WTC11 (cell line): ENCODE data around the gene SLIT1. TPM values are rescaled to one million over a fixed set of nuclear protein-coding genes. Genes with fewer than 3 reads are reported as not detected.

Source experiments
- ATAC-seq: fragments of 200-7000 bp; cut with Tn5 transposase; 2 replicates; pipeline ENCODE4 v1.10.0; 2021; ENCODE audit warnings: mild to moderate bottlenecking, moderate library complexity
- CTCF ChIA-PET: fragments of 300-600 bp; sonication (Branson Sonifier 250); formaldehyde crosslinking; loops from one replicate; lab custom pipeline; 2021; ENCODE audit warnings: antibody characterized with exemption; lab: Charles Lee
- POLR2A ChIA-PET: fragments of 350-600 bp; sonication (Branson Sonifier 250); formaldehyde crosslinking; loops from one replicate; lab custom pipeline; 2021; ENCODE audit warnings: antibody characterized with exemption; lab: Charles Lee
- DNase-seq: peaks from one replicate; pipeline ENCODE4 v3.0.0; 2021; ENCODE audit warnings: low spot score
- H3K27ac Mint-ChIP-seq: 2 replicates; pipeline ENCODE4 v1.8.0; 2021; ENCODE audit warnings: mixed read lengths
- H3K27me3 Mint-ChIP-seq: 2 replicates; pipeline ENCODE4 v1.8.0; 2021; ENCODE audit warnings: low read depth, mild to moderate bottlenecking, moderate library complexity, mixed read lengths
- H3K36me3 Mint-ChIP-seq: 2 replicates; pipeline ENCODE4 v1.8.0; 2021; ENCODE audit warnings: mixed read lengths
- H3K4me1 Mint-ChIP-seq: 2 replicates; pipeline ENCODE4 v1.8.0; 2022; ENCODE audit warnings: mixed read lengths
- H3K4me3 Mint-ChIP-seq: 2 replicates; pipeline ENCODE4 v1.8.0; 2021; ENCODE audit warnings: mild to moderate bottlenecking, moderate library complexity, mixed read lengths
- H3K9me3 Mint-ChIP-seq: 2 replicates; pipeline ENCODE4 v1.8.0; 2021; ENCODE audit warnings: mixed read lengths
- ATF2 ChIP-seq: sonication (generic); formaldehyde crosslinking; IDR thresholded peaks from 2 replicates; pipeline ENCODE4 v1.8.1; 2022; ENCODE audit warnings: low read depth, missing genetic modification reagents, borderline replicate concordance
- ATF6 ChIP-seq: sonication (generic); formaldehyde crosslinking; IDR thresholded peaks from 2 replicates; pipeline ENCODE4 v1.8.1; 2023; ENCODE audit warnings: mild to moderate bottlenecking, missing genetic modification reagents
- CREB1 ChIP-seq: sonication (generic); formaldehyde crosslinking; IDR thresholded peaks from 2 replicates; pipeline ENCODE4 v1.8.0; 2023; ENCODE audit warnings: mild to moderate bottlenecking, missing genetic modification reagents
- CREM ChIP-seq: sonication (generic); formaldehyde crosslinking; IDR thresholded peaks from 2 replicates; pipeline ENCODE4 v1.8.1; 2022; ENCODE audit warnings: mild to moderate bottlenecking, missing genetic modification reagents, moderate library complexity
- E2F1 ChIP-seq: sonication (generic); formaldehyde crosslinking; IDR thresholded peaks from 2 replicates; pipeline ENCODE4 v1.8.0; 2022; ENCODE audit warnings: mild to moderate bottlenecking, missing genetic modification reagents
- E2F4 ChIP-seq: sonication (generic); formaldehyde crosslinking; IDR thresholded peaks from 2 replicates; pipeline ENCODE4 v1.8.1; 2022; ENCODE audit warnings: low read depth, mild to moderate bottlenecking, moderate library complexity, missing genetic modification reagents, borderline replicate concordance
- ETV6 ChIP-seq: sonication (generic); formaldehyde crosslinking; IDR thresholded peaks from 2 replicates; pipeline ENCODE4 v1.8.1; 2022; ENCODE audit warnings: mild to moderate bottlenecking, missing genetic modification reagents
- HMGA2 ChIP-seq: fragments of 250-450 bp; sonication (Bioruptor Pico); IDR thresholded peaks from 2 replicates; pipeline ENCODE4 v1.4.0; 2021; ENCODE audit warnings: mild to moderate bottlenecking, moderate library complexity
- HMGXB4 ChIP-seq: sonication (generic); formaldehyde crosslinking; IDR thresholded peaks from 2 replicates; pipeline ENCODE4 v1.8.1; 2023; ENCODE audit warnings: mild to moderate bottlenecking, moderate library complexity, missing genetic modification reagents
- JAZF1 ChIP-seq: fragments of 250-450 bp; sonication (Bioruptor Pico); IDR thresholded peaks from 2 replicates; pipeline ENCODE4 v1.9.0; 2021; ENCODE audit warnings: moderate library complexity, mild to moderate bottlenecking, inconsistent platforms
- MLX ChIP-seq: sonication (generic); formaldehyde crosslinking; IDR thresholded peaks from 2 replicates; pipeline ENCODE4 v1.8.1; 2023; ENCODE audit warnings: mild to moderate bottlenecking, missing genetic modification reagents, moderate library complexity
- NFYB ChIP-seq: sonication (generic); formaldehyde crosslinking; conservative IDR thresholded peaks from 2 replicates; pipeline ENCODE4 v1.8.0; 2022; ENCODE audit warnings: low read depth, missing genetic modification reagents
- NR1H2 ChIP-seq: sonication (generic); formaldehyde crosslinking; IDR thresholded peaks from 2 replicates; pipeline ENCODE4 v1.9.0; 2021; ENCODE audit warnings: mild to moderate bottlenecking, moderate library complexity, missing genetic modification reagents
- PRRX2 ChIP-seq: fragments of 250-450 bp; sonication (Bioruptor Pico); IDR thresholded peaks from 2 replicates; pipeline ENCODE4 v1.8.0; 2021; ENCODE audit warnings: mild to moderate bottlenecking
- SMAD3 ChIP-seq: sonication (generic); formaldehyde crosslinking; IDR thresholded peaks from 2 replicates; pipeline ENCODE4 v1.8.0; 2022; ENCODE audit warnings: missing genetic modification reagents, mild to moderate bottlenecking, borderline replicate concordance
- STAT6 ChIP-seq: sonication (generic); formaldehyde crosslinking; conservative IDR thresholded peaks from 2 replicates; pipeline ENCODE4 v1.8.1; 2023; ENCODE audit warnings: mild to moderate bottlenecking, low read depth, missing genetic modification reagents, moderate library complexity
- USF2 ChIP-seq: sonication (generic); formaldehyde crosslinking; IDR thresholded peaks from 2 replicates; pipeline ENCODE4 v1.8.1; 2023; ENCODE audit warnings: mild to moderate bottlenecking, missing genetic modification reagents, moderate library complexity
- ZBTB21 ChIP-seq: sonication (generic); formaldehyde crosslinking; IDR thresholded peaks from 2 replicates; pipeline ENCODE4 v1.8.1; 2023; ENCODE audit warnings: mild to moderate bottlenecking, missing genetic modification reagents, borderline replicate concordance
- ZNF219 ChIP-seq: sonication (generic); formaldehyde crosslinking; IDR thresholded peaks from 2 replicates; pipeline ENCODE4 v1.8.0; 2023; ENCODE audit warnings: missing genetic modification reagents, mild to moderate bottlenecking, borderline replicate concordance
- ZNF396 ChIP-seq: fragments of 250-450 bp; sonication (Bioruptor Pico); IDR thresholded peaks from 2 replicates; pipeline ENCODE4 v1.8.0; 2021; ENCODE audit warnings: mild to moderate bottlenecking, moderate library complexity, borderline replicate concordance
- total RNA-seq: library from RNA; stranded (reverse); gene quantifications from 3 replicates; pipeline ENCODE4 v1.2.3, GENCODE V29; 2021

SLIT1 gene
- total RNA-seq, 1 experiment from 2014 or later, result 1.6 TPM

- POLR2A ChIA-PET, result no interaction called here
- Mint-ChIP-seq H3K36me3 (no peaks in the 10 kb centered on the region), H3K27ac (peak overlapping the region; percentile 63; the same call in 1 of the 2 replicates), H3K4me3 (no peak overlapping the region), H3K9me3 (no peaks in the 10 kb centered on the region), H3K4me1 (peaks cover 22% of the 10 kb centered on the region), H3K27me3 (no peaks in the 10 kb centered on the region; the same call in 1 of the 2 replicates)
- TF ChIP-seq NR1H2 (CRISPR knock-in tag) (no peak), SMAD3 (no peak), ZNF219 (CRISPR knock-in tag) (no peak), USF2 (CRISPR knock-in tag) (no peak), E2F4 (no peak), CREM (CRISPR knock-in tag) (no peak), ZNF396 (CRISPR knock-in tag) (no peak), HMGA2 (CRISPR knock-in tag) (no peak), MLX (CRISPR knock-in tag) (no peak), HMGXB4 (no peak), STAT6 (CRISPR knock-in tag) (no peak), E2F1 (CRISPR knock-in tag) (no peak), CREB1 (CRISPR knock-in tag) (no peak), ATF2 (no peak), ATF6 (no peak), PRRX2 (CRISPR knock-in tag) (no peak), ETV6 (CRISPR knock-in tag) (no peak), NFYB (CRISPR knock-in tag) (no peak), ZBTB21 (CRISPR knock-in tag) (no peak), JAZF1 (no peak)
- CTCF ChIA-PET, result interaction anchor here (0.6 to 2.8 kb wide), 10 partner anchors 11 to 114 kb away, joined by 3 to 16 read pairs (median 5); no protein-coding TSS in a partner anchor
- ATAC-seq (no peak; the same call in 1 of the 2 replicates), DNase-seq (no peak)
Observed at GRCh38 chr10:97096261-97097083, 89.3 kb downstream of the SLIT1 start.
